Measurements from ENCODE around the gene TAT. TPM values are rescaled to one million over a fixed set of nuclear protein-coding genes. Genes with fewer than 3 reads are reported as not detected.
"Not testable (repeated sequence)": the region's sequence is repeated elsewhere in the genome, so short reads cannot be mapped to it uniquely, and the experiment has no call there.

Gene TAT
- total RNA-seq, 2 experiments from 2014 or later, result not detected

- peaks cover 15% of the 10 kb centered on the region for H3K27me3 Mint-ChIP-seq
- POLR2A ChIA-PET, result no interaction called here
- no peaks in the 10 kb centered on the region for H3K36me3 Mint-ChIP-seq
- no peak overlapping the region for H3K27ac Mint-ChIP-seq
- peaks cover 7% of the 10 kb centered on the region for H3K4me1 Mint-ChIP-seq
- H3K4me3 Mint-ChIP-seq, result no peak overlapping the region
- ATAC-seq (ENCODE audit: low read depth), result no peak
- no peak for DNase-seq
- no peaks in the 10 kb centered on the region for H3K9me3 Mint-ChIP-seq
Measured at GRCh38 chr16:71570144-71570543, 6.7 kb downstream of the TAT start.

- no peak overlapping the region for H3K4me3 Mint-ChIP-seq
- no peaks in the 10 kb centered on the region for H3K36me3 Mint-ChIP-seq
- POLR2A ChIA-PET, result no interaction called here
- H3K27me3 Mint-ChIP-seq, result peaks cover 15% of the 10 kb centered on the region
- DNase-seq (no peak), ATAC-seq (ENCODE audit: low read depth) (no peak)
- no peak overlapping the region for H3K27ac Mint-ChIP-seq
- peaks cover 7% of the 10 kb centered on the region for H3K4me1 Mint-ChIP-seq
- no peaks in the 10 kb centered on the region for H3K9me3 Mint-ChIP-seq
Measured at GRCh38 chr16:71569621-71570020, 7.3 kb downstream of the TAT start.

GRCh38 chr16:71568551-71568950 lies 8.3 kb downstream of the TAT start:
- H3K4me1 Mint-ChIP-seq, result peaks cover 12% of the 10 kb centered on the region
- H3K27ac Mint-ChIP-seq, result no peak overlapping the region
- no peak overlapping the region for H3K4me3 Mint-ChIP-seq
- peaks cover 8% of the 10 kb centered on the region for H3K27me3 Mint-ChIP-seq
- DNase-seq (no peak), ATAC-seq (ENCODE audit: low read depth) (no peak)
- POLR2A ChIA-PET, result no interaction called here
- H3K9me3 Mint-ChIP-seq, result no peaks in the 10 kb centered on the region
- no peaks in the 10 kb centered on the region for H3K36me3 Mint-ChIP-seq

GRCh38 chr16:71567931-71568330 lies 9.0 kb downstream of the TAT start:
- Mint-ChIP-seq H3K4me3 (no peak overlapping the region), H3K36me3 (no peaks in the 10 kb centered on the region), H3K9me3 (no peaks in the 10 kb centered on the region), H3K4me1 (peaks cover 12% of the 10 kb centered on the region), H3K27ac (no peak overlapping the region), H3K27me3 (peaks cover 5% of the 10 kb centered on the region)
- DNase-seq (no peak), ATAC-seq (ENCODE audit: low read depth) (no peak)
- POLR2A ChIA-PET, result interaction anchor here (0.6 kb wide), 1 partner anchor 28 kb away, joined by 3 read pairs; no protein-coding TSS in a partner anchor

- H3K27ac Mint-ChIP-seq, result peak overlapping the region; percentile 87
- POLR2A ChIA-PET, result interaction anchor here (1.3 to 2.1 kb wide), 3 partner anchors 45 to 528 kb away, joined by 3 to 15 read pairs (median 8); partner anchors contain the start of genes DHX38 and TXNL4B
- peaks cover 4% of the 10 kb centered on the region for H3K9me3 Mint-ChIP-seq
- H3K4me1 Mint-ChIP-seq, result peaks cover 12% of the 10 kb centered on the region
- no peaks in the 10 kb centered on the region for H3K27me3 Mint-ChIP-seq
- H3K36me3 Mint-ChIP-seq, result no peaks in the 10 kb centered on the region
- peak overlapping the region; percentile 81 for H3K4me3 Mint-ChIP-seq
- no peak for ATAC-seq (ENCODE audit: low read depth)
- no peak for DNase-seq
Measured at GRCh38 chr16:71565812-71566700, 10.8 kb downstream of the TAT start.

- H3K4me1 Mint-ChIP-seq, result peaks cover 12% of the 10 kb centered on the region
- POLR2A ChIA-PET, result interaction anchor here (0.6 to 2.1 kb wide), 14 partner anchors 12 to 1187 kb away, joined by 3 to 15 read pairs (median 3); partner anchors contain the start of genes AP1G1, DHX38, TXNL4B and ZNF23
- peaks cover 4% of the 10 kb centered on the region for H3K9me3 Mint-ChIP-seq
- H3K4me3 Mint-ChIP-seq, result peak overlapping the region; percentile 81
- peaks cover 2% of the 10 kb centered on the region for H3K27me3 Mint-ChIP-seq
- no peak for DNase-seq
- H3K36me3 Mint-ChIP-seq, result no peaks in the 10 kb centered on the region
- ATAC-seq (ENCODE audit: low read depth), result no peak
- H3K27ac Mint-ChIP-seq, result peak overlapping the region; percentile 87
Measured at GRCh38 chr16:71564335-71564967, 12.4 kb downstream of the TAT start.

GRCh38 chr16:71562552-71562951 lies 14.3 kb downstream of the TAT start:
- no peak for ATAC-seq (ENCODE audit: low read depth)
- Mint-ChIP-seq H3K27me3 (peaks cover 11% of the 10 kb centered on the region), H3K9me3 (peaks cover 4% of the 10 kb centered on the region), H3K4me3 (no peak overlapping the region), H3K27ac (no peak overlapping the region), H3K4me1 (peaks cover 12% of the 10 kb centered on the region), H3K36me3 (no peaks in the 10 kb centered on the region)
- POLR2A ChIA-PET, result no interaction called here
- DNase-seq, result no peak

- POLR2A ChIA-PET, H3K4me3 Mint-ChIP-seq: not testable (repeated sequence)
Measured at GRCh38 chr16:71561886-71562285, 15.0 kb downstream of the TAT start.

GRCh38 chr16:71559855-71560254 lies 17.0 kb downstream of the TAT start:
- POLR2A ChIA-PET, result no interaction called here
- H3K4me1 Mint-ChIP-seq, result peaks cover 5% of the 10 kb centered on the region
- DNase-seq, result no peak
- H3K36me3 Mint-ChIP-seq, result no peaks in the 10 kb centered on the region
- peaks cover 4% of the 10 kb centered on the region for H3K9me3 Mint-ChIP-seq
- H3K4me3 Mint-ChIP-seq, result no peak overlapping the region
- no peak for ATAC-seq (ENCODE audit: low read depth)
- H3K27me3 Mint-ChIP-seq, result peaks cover 11% of the 10 kb centered on the region
- no peak overlapping the region for H3K27ac Mint-ChIP-seq

More at GRCh38 chr16:71561886-71562285, 15.0 kb downstream of the TAT start:
- Mint-ChIP-seq H3K27me3 (peaks cover 11% of the 10 kb centered on the region), H3K4me1 (peaks cover 12% of the 10 kb centered on the region)
- H3K36me3 Mint-ChIP-seq; ATAC-seq (ENCODE audit: low read depth); H3K27ac Mint-ChIP-seq; DNase-seq; H3K9me3 Mint-ChIP-seq: not testable (repeated sequence)

- H3K4me3 Mint-ChIP-seq, result no peak overlapping the region
Measured at GRCh38 chr16:71557954-71558582, 18.8 kb downstream of the TAT start.

GRCh38 chr16:71557299-71557698 lies 19.6 kb downstream of the TAT start:
- no peak overlapping the region for H3K27ac Mint-ChIP-seq

More at GRCh38 chr16:71557954-71558582, 18.8 kb downstream of the TAT start:
- DNase-seq (no peak), ATAC-seq (ENCODE audit: low read depth) (no peak)
- no peak overlapping the region for H3K27ac Mint-ChIP-seq
- no peaks in the 10 kb centered on the region for H3K36me3 Mint-ChIP-seq
- POLR2A ChIA-PET, result interaction anchor here (0.6 kb wide), 1 partner anchor 65 kb away, joined by 3 read pairs; no protein-coding TSS in a partner anchor
- peaks cover 11% of the 10 kb centered on the region for H3K27me3 Mint-ChIP-seq
- H3K9me3 Mint-ChIP-seq, result peaks cover 4% of the 10 kb centered on the region
- no peaks in the 10 kb centered on the region for H3K4me1 Mint-ChIP-seq

GRCh38 chr16:71555230-71555891 lies 21.5 kb downstream of the TAT start:
- peaks cover 18% of the 10 kb centered on the region for H3K27me3 Mint-ChIP-seq
- ATAC-seq (ENCODE audit: low read depth), result no peak
- no peak overlapping the region for H3K27ac Mint-ChIP-seq
- POLR2A ChIA-PET, result no interaction called here
- no peak overlapping the region for H3K4me3 Mint-ChIP-seq
- no peaks in the 10 kb centered on the region for H3K4me1 Mint-ChIP-seq
- H3K9me3 Mint-ChIP-seq, result no peaks in the 10 kb centered on the region
- no peaks in the 10 kb centered on the region for H3K36me3 Mint-ChIP-seq
- DNase-seq, result no peak

More at GRCh38 chr16:71557299-71557698, 19.6 kb downstream of the TAT start:
- Mint-ChIP-seq H3K4me1 (no peaks in the 10 kb centered on the region), H3K9me3 (peaks cover 1% of the 10 kb centered on the region), H3K27me3 (peaks cover 11% of the 10 kb centered on the region), H3K4me3 (no peak overlapping the region), H3K36me3 (no peaks in the 10 kb centered on the region)
- POLR2A ChIA-PET, result interaction anchor here (0.6 kb wide), 1 partner anchor 65 kb away, joined by 3 read pairs; no protein-coding TSS in a partner anchor
- no peak for ATAC-seq (ENCODE audit: low read depth)
- no peak for DNase-seq

Data from activated naive CD8-positive, alpha-beta T cell treated with anti-CD3 and anti-CD28 coated beads, Interleukin-2, amount 10 ng/mL, durations not matched to agents 7 days and 5 days (primary cell).